HG03571 (cell line): Measurements from ENCODE around the gene NRIP3.
A peak's percentile ranks its signal among the peaks of the same experiment; 100 is the strongest.
"Not testable (repeated sequence)": the region's sequence is repeated elsewhere in the genome, so short reads cannot be mapped to it uniquely, and the experiment has no call there.

Experiments
- ATAC-seq: cut with Tn5 transposase; IDR thresholded peaks from one replicate; pipeline ENCODE4 v1.9.1; 2021; ENCODE audit not compliant: unreplicated experiment

The NRIP3 gene

DNA sequence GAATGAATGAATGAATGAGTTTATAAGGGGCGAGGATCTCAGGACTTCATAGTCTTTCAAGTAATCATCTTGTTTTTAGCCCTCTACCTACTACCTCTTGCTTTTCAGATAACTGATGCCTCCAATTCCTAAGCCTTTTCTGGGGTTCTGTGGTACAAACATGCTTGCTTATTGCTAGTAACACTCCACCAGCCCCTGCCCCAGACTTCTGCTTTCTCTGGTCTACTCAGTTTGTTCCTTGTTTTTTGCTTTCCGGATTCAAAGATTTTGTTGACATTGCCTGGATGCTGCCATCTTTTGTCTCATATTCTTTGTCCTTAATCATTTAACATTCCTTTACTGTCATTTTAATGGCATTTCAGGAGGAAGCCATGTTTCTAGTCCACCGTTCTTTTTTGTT, 30.7 kb downstream of the NRIP3 start:
- no peak for ATAC-seq

DNA sequence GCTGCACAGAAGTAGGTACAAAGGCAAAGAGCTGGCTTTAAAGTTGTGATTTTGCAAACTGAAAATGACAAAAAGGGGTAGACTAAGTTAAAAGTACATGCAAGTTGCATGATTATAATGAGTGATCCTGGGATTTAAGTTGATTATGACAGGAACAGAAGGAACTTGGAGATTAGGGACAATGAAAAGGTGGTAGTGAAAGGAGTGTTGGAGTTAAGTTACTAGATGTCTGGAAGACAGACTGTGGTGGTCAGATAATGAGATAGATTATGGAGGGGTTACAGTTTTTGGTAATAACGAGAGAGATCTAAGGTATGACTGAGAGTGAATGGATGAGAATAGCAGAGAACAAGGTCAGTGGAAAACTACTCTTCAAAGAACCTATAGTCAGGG, 31.9 kb downstream of the NRIP3 start:
- ATAC-seq = no peak

DNA sequence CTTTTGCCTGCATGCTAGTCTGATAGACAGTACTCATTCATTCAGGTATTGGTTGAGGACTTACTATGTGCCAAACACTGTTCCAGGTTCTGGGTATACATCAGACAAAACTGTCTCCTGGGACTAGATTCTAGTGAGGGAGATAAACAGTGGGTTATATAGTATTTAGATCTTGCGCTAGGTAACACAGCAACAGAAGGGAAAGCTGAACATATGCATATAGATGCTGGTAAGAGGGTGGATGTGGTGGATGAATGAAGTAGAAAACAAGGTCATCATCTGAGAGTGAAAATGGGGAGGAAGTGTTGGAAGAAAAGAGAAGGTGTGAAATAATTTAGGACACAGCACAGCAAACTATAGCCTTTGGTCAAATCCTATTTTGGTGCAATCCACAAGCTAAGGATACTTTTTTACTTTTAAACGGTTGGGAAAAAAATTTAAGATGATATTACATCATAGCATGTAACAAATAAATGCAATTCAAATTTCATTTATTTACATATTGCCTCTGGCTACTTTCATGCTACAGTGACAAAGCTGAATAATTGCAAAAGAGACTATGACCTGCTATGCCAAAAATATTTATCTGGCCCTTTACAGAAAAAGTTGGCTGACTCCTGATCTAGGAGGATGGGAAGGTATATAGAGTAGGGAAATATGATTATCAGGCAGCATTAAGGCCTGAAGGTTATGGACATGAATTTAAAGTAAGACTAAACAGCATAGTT, 32.4 kb downstream of the NRIP3 start:
- ATAC-seq = no peak

DNA sequence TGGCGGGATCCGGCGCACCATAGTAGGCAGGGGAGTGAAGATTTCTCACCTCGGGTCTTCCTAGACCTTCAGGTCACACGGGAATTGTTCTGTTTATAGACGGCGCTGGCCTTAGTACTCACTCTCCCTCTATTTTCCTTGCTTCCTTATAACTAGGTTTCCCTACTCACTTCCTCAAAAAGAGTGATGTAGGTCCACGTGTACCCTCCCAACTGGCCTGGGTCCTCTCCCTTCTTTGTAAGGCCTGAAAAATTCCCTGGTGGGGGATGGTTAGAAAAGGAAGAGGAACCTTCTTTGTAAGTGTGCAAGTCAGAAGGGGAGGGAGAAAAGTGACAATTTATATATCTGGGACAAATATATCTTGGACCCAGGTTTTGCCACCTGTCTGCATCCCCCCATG, 36.6 kb downstream of the NRIP3 start:
- ATAC-seq = no peak

DNA sequence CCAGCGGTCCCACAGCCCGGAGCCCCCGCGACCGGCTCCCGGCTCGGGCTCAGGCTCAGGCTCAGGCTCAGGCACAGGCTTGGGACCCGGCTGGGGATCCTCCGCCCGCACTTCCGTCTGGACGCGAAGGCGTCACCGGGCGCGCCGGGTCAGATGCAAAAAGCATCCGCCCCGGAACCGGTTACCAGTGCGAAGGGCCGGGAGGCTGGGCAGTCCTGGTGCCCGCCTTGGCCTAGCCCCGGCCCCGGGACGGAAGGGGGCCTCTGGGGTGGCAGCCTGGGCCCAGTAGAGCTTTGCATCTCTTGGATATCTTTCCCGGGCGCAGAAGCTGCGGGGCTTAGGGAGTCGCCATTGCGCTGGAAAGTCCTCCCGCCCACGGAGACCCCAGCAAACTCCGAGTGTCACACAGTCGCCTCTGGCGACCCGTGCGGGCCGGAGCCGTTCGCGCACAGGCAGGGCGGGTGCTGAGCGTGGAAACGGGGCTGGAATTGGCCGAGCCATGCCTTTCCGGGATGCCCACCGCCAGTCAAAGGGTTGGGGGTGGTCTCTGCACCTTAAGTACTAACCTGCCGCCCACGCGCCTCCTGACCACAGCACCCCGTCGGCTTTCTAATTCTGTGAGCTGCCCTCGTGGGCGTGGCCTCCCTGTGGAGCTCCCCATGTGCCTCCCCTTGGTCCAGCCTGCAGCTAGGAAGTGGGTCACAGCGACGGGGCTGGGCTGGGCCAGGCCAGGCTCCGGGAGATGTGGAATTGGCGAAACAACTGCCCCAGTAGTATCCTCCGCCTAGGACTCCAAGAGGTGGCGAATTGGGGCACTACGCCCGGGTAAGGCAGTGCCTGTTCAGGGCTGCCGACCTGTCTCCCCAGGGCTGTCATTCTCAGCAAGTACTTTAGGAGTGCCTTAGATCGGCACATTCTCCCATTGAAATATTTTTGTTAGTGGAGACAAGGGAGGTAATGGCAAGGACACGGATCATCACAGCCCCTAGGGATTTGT, 39.2 kb downstream of the NRIP3 start, which contains the start of gene TMEM9B:
Gene TMEM9B (minus strand): TSS at position 119 of the 997 bp plus-strand sequence. CDS start 129 bp downstream, outside the sequence.
- ATAC-seq = peak; percentile 79

DNA sequence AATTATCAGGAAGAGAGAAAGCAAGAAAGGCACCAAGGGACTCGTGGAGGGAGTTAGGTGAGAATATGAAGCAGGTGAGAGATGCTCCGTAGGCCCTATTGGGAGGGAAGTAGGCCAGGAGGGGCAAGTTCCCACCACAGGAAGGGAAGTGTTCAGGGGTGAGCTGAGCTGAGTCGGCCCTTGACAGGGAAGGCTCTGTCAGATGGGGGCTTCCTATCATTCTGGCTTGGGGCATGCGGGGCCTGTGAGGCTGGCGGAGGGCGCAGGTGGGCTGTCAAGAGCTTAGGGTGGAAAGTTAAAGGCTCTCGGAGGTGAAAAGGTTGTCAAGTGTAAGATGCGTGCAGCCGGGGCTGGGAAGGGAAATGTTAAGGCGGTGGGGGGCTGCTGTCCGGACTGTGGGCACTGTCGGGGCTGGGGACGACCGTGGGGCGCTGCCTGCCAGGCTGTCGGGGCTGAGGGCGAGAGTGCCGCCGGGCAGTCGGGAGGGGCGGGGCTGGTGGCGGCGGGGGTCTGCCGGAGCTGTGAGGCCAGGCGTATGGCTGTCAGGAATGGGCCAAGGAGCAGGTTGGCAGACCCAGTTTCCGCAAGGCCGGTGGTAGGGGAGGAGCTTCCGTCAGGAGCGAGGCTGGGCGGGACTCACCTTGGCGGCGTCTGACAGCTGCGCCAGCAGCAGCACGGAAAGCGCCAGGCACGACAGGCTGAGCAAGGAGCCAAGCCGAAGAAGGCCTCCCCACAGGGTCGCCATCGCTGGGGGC, 40.1 kb downstream of the NRIP3 start:
- peak; percentile 66 for ATAC-seq

DNA sequence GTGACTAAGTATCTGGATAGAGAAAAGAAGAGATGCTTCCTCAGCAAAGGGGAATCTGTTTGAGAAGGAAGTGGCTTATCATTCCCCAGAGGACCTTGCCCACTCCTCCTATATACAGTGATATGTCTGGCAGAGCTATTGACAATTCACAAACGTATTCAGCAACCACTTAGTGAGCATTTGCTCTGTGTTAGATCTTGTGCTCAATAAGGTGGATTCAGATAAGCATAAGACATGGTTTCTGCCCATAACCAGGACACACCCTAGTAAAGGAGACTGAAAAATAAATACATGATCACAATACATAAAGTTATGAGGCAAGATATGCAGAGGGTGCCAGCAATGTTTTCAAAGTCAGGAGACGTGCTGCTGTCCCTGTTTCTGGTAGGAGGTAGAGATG, 41.0 kb downstream of the NRIP3 start:
- no peak for ATAC-seq

DNA sequence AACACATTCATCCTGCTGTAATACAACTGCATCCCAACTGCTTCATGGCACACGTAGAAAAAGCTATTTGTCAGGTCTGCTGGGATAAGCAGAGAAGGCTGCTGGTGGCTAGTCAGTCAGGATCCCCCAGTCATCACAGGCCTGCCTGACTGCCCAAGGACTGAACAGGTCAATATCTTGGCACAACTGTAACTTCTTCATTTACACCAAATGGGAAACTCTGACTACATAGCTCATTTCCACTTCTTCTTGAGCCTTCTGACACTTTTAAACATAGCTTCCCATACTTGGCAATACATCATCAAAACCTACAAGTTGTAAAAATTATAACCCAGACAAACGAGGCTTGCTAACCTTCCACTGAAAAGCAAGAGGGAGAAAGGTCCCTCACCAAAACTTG, 42.4 kb downstream of the NRIP3 start:
- ATAC-seq = no peak

DNA sequence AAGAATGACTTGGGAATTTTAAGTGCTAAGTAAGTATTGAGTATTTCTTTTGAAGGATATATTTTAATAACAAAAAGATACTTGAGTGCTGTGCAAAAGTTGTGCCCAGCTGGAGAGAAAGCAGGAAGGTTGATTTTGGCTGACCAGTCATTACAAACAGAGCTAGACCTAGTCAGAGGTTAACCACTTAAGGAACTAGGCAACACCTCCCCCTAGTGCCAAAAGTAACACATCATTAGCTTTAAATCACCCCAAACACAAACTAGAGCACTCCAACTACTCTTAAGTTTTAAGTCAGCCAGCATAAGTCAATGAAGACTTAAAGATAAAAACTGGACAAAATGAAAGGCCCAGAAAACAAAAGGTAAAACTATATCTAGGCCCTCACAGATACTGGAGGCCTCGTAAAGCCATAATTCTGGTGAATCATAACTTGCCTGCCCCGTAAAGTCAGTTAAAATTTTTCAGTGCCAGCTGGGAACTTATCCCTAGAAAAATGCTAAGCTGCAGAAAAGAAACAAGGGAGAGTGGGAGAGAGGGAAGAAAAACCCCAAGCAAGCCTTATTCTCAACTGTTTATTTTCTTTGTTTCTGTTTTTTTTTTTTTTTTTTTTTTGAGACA, 44.1 kb downstream of the NRIP3 start:
- ATAC-seq = peak; percentile 36

DNA sequence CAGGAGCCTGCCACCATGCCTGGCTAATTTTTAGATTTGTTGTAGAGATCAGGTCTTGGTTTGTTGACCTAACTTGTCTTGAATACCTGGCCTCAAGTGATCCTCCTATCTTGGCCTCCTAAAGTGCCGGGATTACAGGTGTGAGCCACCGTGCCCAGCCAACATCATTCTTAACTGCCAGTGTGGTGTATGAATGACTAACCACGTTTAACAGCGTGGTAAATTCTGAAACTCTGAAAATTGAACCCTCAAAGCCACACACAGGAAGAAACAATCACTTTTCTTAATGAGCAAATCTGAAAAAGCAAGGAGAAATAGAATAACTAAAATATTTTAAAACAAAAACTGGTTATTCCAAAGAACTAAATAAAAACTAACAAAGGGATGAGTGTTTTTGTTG, 46.9 kb downstream of the NRIP3 start:
- no peak for ATAC-seq

DNA sequence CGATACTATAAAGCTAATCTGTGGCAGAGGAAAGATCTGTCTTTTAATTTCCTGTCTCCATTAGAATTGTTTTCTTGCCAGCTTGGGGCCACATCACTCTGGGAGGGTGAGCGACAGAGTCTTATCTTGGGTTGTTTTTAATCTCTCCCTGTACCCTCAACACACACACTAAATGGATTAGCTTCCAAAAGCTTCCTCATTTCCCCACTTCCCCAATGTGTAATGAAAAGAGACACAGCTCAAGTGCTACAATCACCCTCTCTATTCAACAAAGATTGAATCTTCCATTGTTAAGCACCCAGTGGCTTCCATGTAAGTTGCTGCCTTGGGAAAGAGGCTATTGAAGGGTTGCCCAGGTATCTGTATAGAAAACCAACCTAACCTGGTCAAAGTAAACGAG, 54.9 kb downstream of the NRIP3 start:
- no peak for ATAC-seq

DNA sequence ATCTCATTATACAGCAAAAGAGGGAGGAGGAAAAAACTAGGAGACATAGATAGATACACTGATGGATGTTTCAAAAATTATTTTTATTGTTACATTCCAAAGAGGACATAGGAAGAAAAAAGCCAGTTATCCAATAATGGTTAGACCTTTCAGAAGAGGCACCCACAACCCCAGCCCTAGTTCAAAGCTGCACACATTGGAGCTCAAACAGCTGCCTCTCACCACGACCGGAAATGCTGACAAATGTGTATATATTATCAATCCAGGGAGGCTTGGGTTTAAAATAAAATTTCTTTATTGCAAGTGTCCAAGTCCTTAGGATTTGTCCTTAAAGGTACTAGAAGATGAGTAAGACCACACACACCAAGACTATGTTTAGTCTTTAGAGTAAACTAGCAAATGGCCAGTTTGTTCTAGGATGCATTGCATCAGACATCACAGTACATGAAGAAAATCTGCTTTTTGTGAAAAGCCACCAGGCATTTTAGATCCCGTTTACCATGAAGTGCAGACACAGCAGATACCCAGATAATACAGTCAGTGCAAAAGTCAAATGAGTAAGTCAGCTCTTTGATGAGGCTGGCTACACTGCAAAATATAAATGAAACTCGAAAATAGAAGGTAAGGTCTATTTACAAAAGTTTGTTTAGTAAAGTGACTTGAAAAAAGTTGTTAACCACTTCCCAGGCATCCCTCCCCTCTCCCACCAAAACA, 56.4 kb downstream of the NRIP3 start:
- no peak for ATAC-seq

DNA sequence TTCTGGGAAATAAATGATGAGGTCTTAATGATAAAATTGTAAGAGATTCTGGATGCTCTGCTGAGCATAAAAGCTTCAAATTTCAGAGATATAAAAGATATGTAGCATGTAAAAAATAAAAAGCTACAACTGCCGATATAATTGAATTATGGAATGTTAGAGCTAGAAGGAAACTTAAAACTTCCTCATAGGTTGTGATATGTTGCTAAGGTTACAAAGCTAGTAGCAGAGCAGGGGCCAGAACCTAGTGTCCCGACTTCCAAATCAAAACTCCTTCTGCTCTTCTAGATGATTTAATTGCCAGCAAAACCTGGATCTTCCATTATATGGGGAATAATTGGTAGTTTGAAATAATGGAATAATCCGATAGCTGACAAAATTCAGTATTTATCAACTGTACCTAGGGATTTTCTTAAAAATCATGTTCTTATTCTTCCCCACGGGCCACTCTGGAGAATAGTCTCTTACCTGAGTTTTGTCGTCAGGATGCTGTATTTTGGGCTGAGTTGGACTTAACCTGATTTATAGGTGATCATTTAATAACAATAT, 61.2 kb downstream of the NRIP3 start, which contains the start of gene ASCL3:
Gene ASCL3 (minus strand): TSS at position 499 of the 549 bp plus-strand sequence. CDS start 4,855 bp downstream, outside the sequence.
- ATAC-seq = no peak

DNA sequence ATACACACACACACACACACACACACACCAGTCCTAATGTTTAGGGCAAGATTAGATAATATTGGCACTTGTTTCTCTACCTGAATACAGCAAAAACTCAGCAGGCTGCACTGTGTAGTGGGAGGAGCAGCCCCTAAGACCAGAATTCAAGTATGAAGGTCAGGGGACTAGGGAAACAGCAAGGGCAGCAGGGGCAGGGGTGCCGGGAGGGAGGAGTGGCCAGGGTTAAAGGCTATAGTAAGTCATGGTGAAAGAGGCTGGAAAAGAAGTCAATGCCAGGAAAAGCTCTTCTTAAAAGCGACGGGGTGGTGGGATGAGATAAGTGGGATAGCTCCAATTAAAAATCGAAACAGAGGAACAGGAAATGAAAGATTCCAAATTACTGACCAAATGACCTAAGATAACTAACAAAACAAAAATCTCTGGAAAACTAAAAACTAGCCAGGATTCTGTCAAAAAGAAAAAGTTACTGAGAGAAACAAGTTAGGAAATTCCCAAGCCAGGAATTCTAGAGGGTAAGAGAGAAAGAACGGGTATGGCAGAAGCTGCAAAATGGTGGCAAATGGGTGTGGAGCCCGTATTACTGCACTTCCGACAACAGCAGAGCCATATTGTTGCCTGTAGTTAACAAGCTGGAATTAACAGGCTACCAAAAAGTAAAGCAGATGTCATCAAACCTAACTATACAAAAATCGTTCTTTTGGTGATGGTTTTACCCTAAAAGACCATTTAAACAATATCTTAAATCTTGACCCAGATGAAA, 62.3 kb downstream of the NRIP3 start:
- no peak for ATAC-seq

DNA sequence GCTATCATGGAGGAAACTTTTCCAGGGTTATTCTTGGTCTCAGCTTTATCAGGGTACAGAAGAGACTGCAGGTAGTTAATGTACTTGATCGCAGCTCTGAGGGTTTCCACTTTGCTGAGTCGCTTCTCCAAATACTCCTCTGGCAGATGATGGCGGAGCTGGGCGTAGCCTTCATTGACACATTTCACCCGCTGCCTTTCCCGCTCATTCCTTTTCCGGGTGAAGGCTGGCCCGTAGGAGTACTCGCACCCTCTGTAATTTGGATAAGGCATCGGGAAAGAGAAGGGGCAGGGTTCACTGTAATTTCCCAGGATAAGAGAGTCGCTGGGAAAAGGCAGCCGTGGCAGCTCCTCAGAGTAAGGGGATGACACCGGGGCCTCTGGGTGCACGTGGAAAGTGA, 66.1 kb downstream of the NRIP3 start:
- ATAC-seq = no peak

DNA sequence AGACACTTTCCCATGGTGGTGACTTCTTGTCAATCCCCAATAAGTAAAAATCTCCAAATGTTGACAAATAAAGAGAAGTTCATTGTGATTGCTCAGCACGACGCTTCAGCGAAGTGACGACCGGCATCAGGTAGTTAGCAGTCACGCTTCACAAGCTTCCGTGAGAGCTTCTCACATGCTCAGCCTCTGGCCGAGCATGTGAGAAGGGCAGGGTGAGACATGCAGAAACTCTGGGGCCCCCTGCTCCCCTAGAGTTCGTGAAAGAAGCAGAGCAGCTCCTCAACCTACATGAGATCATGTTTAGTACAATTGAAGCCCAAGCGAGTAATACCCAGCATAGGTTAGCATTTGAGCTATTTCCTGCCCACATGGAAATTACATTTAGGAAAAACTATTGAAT, 66.6 kb downstream of the NRIP3 start:
- no peak for ATAC-seq

DNA sequence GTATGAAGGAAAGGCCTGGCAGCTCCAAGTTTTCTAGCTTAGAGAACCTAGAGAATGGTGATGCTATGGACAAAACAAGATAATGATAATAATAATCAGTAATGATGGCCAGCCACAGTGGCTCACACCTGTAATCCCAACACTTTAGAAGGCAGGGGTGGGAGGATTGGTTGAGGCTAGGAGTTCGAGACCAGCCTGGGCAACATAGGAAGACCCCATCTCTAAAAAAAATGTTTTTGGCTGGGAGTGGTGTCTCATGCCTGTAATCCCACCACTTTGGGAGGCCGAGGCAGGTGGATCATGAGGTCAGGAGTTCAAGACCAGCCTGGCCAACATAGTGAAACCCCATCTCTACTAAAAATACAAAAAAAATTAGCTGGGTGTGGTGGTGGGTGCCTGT, 68.0 kb downstream of the NRIP3 start:
- ATAC-seq = not testable (repeated sequence)

DNA sequence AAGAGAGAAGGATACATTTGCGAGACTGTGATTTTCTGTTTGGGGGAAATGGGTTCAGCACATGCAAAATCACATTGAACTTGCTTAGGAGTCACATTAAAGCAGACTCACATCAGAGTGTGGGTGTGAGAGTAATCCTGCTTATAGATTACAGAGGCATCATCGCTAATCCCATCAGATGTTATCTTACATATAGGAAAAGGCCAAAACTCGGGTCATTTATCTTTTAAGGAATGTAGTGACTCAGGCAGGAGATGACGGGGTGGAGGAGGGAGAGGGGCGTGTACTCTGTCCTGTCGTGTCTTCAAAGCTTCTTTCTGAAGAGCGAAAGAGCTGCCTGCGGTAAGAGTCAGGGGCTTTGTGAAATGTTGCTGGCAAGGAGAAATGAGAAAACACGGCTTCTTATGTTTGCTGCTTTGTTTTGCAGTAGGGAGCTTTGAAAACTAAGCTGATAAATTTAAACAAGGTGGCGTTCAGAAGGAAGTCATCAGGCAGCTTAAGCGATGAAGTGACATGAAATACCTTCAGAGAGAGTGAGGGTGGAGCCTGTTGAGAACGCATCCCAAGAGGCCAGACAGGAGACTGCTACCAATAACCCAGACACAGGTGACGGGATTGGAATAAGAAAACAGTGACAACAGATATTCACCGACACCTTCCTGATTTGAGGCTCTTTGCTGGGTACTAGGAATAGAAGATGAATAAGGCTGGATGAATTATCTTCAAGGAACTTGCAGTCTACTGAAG, 68.9 kb downstream of the NRIP3 start:
- no peak for ATAC-seq
